HL-60/S4 treated with phorbol 12-myristate 13-acetate at 8.2 ng/mL for 4 days and 3 days (cell line): ENCODE measurements around the gene DLK1.

Source experiments
- in situ Hi-C: fragments of 300-500 bp; cut with MboI; formaldehyde crosslinking; loops from 2 replicates; pipeline ENCODE4 v1.15.0; 2022; ENCODE audit warnings: low sequenced_read_pairs

Gene DLK1

DNA sequence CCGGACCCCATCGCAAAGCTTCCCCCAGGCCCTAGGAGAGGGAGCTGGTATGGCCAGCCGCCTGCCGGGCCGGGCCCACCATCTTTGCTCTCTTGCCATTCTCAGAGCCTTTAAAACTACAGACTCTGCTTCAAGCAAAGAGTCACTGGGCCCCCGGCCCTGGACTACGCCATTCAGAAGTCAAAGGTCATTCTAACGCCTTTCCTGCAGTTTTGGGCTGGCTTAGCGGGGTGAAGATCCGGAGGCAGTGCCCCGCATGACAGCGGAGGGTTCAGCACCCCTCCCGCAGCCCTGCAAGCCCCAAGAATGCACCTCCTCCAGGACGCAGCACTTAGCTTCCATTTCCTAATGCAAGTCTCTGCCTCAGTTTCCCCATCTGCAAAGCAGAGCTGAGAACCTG, 61.0 kb downstream of the DLK1 start:
- in situ Hi-C loops = no loop called here
